Osteocyte (in vitro differentiated cells): ENCODE measurements around the gene FOXL2NB. TPM values are rescaled to one million over a fixed set of nuclear protein-coding genes. Genes with fewer than 3 reads are reported as not detected.

ENCODE experiments used
- DNase-seq: peaks from one replicate; pipeline ENCODE4 v3.0.0; 2021; ENCODE audit warnings: mixed read lengths; ENCODE audit not compliant: unreplicated experiment; ENCODE audit errors: extremely low spot score
- H3K27ac Mint-ChIP-seq: one replicate; pipeline ENCODE4 v1.8.0; 2021; ENCODE audit warnings: mild to moderate bottlenecking, mixed read lengths; ENCODE audit not compliant: unreplicated experiment
- H3K27me3 Mint-ChIP-seq: one replicate; pipeline ENCODE4 v1.8.0; 2021; ENCODE audit warnings: mixed read lengths; ENCODE audit not compliant: unreplicated experiment
- H3K36me3 Mint-ChIP-seq: one replicate; pipeline ENCODE4 v1.8.0; 2021; ENCODE audit warnings: mixed read lengths; ENCODE audit not compliant: unreplicated experiment
- H3K4me1 Mint-ChIP-seq: one replicate; pipeline ENCODE4 v1.8.0; 2021; ENCODE audit warnings: mixed read lengths; ENCODE audit not compliant: unreplicated experiment
- H3K4me3 Mint-ChIP-seq: one replicate; pipeline ENCODE4 v1.8.0; 2021; ENCODE audit warnings: mild to moderate bottlenecking, moderate library complexity, mixed read lengths; ENCODE audit not compliant: unreplicated experiment
- H3K9me3 Mint-ChIP-seq: one replicate; pipeline ENCODE4 v1.8.0; 2021; ENCODE audit warnings: mixed read lengths; ENCODE audit not compliant: unreplicated experiment
- total RNA-seq: library from RNA; stranded (reverse); gene quantifications from 2 replicates; pipeline ENCODE4 v1.2.1, GENCODE V29; 2021
- TF ChIP-seq, protein P1 (sequence below): fragments of 200-600 bp; sonication (generic); IDR thresholded peaks from 2 replicates; pipeline ENCODE4 v1.5.0; 2021; ENCODE audit warnings: antibody characterized with exemption, mild to moderate bottlenecking, moderate library complexity

Gene FOXL2NB
- total RNA-seq, 1 donor from 2014 or later, result 0.21 TPM

DNA sequence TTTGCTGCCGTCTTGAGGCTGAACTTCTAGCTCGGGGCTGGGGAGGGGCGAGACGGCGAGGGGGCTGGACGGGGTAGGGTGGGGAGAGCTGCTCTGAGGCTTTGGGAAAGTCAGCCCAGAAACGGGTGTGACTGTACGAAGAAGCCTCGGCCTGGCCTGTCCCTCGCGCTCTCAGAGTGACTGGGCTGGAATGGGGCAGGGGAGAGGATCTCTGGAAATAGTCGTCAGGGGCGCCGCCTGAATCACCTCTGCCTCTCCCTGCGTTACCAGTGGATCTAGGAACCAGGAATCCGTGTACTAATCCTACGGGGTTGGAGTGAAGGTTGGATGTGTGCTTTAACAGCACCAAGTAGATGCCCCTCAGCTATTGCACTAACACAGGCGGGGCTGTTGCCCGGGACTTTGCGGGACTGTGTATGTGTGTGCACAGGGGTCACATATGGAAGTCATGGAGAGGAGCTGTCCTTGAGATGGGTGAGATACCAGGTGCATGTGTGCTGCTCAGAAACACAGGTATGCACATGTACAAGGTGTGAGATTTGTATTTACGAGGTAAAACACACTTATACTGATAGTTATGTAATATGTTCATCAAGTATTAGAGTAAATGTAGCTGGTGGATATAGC is 591 bp downstream of the FOXL2NB start:
- H3K27ac Mint-ChIP-seq, result no peak overlapping the region
- TF ChIP-seq, protein P1, sequence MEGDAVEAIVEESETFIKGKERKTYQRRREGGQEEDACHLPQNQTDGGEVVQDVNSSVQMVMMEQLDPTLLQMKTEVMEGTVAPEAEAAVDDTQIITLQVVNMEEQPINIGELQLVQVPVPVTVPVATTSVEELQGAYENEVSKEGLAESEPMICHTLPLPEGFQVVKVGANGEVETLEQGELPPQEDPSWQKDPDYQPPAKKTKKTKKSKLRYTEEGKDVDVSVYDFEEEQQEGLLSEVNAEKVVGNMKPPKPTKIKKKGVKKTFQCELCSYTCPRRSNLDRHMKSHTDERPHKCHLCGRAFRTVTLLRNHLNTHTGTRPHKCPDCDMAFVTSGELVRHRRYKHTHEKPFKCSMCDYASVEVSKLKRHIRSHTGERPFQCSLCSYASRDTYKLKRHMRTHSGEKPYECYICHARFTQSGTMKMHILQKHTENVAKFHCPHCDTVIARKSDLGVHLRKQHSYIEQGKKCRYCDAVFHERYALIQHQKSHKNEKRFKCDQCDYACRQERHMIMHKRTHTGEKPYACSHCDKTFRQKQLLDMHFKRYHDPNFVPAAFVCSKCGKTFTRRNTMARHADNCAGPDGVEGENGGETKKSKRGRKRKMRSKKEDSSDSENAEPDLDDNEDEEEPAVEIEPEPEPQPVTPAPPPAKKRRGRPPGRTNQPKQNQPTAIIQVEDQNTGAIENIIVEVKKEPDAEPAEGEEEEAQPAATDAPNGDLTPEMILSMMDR, result no peak
- H3K36me3 Mint-ChIP-seq, result no peaks in the 10 kb centered on the region
- no peak for DNase-seq
- peaks cover 79% of the 10 kb centered on the region for H3K27me3 Mint-ChIP-seq
- H3K4me1 Mint-ChIP-seq, result peaks cover 33% of the 10 kb centered on the region
- H3K9me3 Mint-ChIP-seq, result no peaks in the 10 kb centered on the region
- H3K4me3 Mint-ChIP-seq, result peak overlapping the region; percentile 72

GRCh38 chr3:138948371-138949001 is 1.5 kb downstream of the FOXL2NB start:
- H3K4me1 Mint-ChIP-seq, result peaks cover 33% of the 10 kb centered on the region
- no peak for DNase-seq
- peaks cover 74% of the 10 kb centered on the region for H3K27me3 Mint-ChIP-seq
- no peak overlapping the region for H3K4me3 Mint-ChIP-seq
- H3K36me3 Mint-ChIP-seq, result no peaks in the 10 kb centered on the region
- H3K9me3 Mint-ChIP-seq, result no peaks in the 10 kb centered on the region
- no peak overlapping the region for H3K27ac Mint-ChIP-seq
- TF ChIP-seq, protein P1, result no peak

GRCh38 chr3:138949002-138949418 is 2.0 kb downstream of the FOXL2NB start:
- TF ChIP-seq, protein P1, result no peak
- Mint-ChIP-seq H3K4me3 (no peak overlapping the region), H3K27me3 (peaks cover 73% of the 10 kb centered on the region), H3K36me3 (no peaks in the 10 kb centered on the region), H3K4me1 (peaks cover 30% of the 10 kb centered on the region), H3K9me3 (no peaks in the 10 kb centered on the region), H3K27ac (no peak overlapping the region)
- DNase-seq, result no peak

DNA sequence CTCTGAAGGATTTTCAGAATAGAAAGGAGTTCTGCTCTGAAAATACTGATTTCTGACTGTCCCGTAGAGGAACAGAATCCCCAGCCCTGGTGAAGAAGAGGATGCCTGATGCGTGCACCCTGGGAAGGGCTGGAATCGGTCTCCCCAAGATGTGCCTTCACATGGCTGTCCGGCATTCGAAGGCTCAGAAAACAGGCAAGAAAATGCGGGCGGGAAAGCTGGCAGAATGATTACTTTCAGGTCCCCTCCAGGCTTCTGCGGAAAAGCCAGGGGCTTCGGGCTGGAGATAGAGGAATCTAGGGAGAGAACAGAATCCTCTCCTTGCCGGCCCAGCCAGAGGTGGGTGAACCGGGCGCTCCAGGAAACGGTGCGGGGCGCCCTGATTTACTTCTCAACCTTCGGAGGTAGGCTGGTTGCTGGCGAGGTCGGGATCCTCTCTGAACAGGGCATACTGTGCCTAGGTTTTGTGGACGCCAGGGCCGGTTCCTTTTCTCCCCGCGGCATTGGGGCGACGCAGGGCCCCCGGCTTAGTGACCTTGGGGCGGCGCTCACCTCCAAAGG is 2.5 kb downstream of the FOXL2NB start:
- H3K9me3 Mint-ChIP-seq, result no peaks in the 10 kb centered on the region
- no peak for DNase-seq
- H3K4me3 Mint-ChIP-seq, result peak overlapping the region; percentile 44
- H3K27ac Mint-ChIP-seq, result no peak overlapping the region
- TF ChIP-seq, protein P1, result no peak
- no peaks in the 10 kb centered on the region for H3K36me3 Mint-ChIP-seq
- H3K27me3 Mint-ChIP-seq, result peaks cover 73% of the 10 kb centered on the region
- H3K4me1 Mint-ChIP-seq, result peaks cover 25% of the 10 kb centered on the region

DNA sequence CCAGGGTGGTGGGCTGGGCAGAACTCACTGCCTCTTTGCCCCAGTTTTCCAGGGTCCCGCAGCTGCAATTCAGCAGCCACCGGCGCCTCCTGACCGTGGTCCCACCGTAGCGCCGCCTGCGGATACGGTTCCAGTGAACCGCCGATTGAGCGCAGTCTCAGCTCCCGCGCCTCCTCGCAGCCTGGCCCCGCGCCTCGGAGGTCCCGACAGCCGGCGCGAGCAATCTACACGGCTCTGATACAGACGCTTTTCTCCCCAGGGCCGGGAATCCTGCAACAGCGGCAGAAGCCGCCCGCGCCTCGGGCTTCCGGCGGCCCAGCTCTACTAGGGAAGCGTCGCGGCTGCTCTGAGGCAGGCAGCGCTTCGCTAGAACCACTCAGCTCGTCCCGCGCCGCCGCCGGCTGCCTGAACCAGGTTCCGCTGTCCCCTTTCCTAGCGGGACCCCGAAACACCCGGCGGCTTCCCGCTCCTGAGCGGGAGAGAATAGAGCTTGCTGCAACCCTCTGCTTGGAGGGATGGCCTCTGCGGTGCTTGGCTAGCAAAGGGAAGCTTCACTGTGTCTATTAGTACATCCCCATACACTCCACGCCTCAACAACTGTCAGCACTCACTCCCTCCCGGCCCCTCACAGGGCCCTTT is 3.1 kb downstream of the FOXL2NB start:
- H3K36me3 Mint-ChIP-seq, result no peaks in the 10 kb centered on the region
- H3K27ac Mint-ChIP-seq, result no peak overlapping the region
- no peak for DNase-seq
- TF ChIP-seq, protein P1, result no peak
- H3K4me3 Mint-ChIP-seq, result peak overlapping the region; percentile 44
- H3K9me3 Mint-ChIP-seq, result no peaks in the 10 kb centered on the region
- H3K4me1 Mint-ChIP-seq, result peaks cover 19% of the 10 kb centered on the region
- peaks cover 73% of the 10 kb centered on the region for H3K27me3 Mint-ChIP-seq
